HEK293T (cell line): ENCODE measurements around the gene USP10.

Source experiments
- CTCF ChIA-PET: fragments of 350-600 bp; formaldehyde crosslinking; extraction: SDS; loops from one replicate; lab custom pipeline; 2021; ENCODE audit warnings: antibody characterized with exemption, inconsistent platforms; lab: Yijun Ruan, JAX
- POLR2A ChIA-PET: fragments of 350-600 bp; formaldehyde crosslinking; extraction: SDS; loops from one replicate; lab custom pipeline; 2020; ENCODE audit warnings: antibody characterized with exemption, inconsistent platforms; lab: Yijun Ruan, JAX
- DNase-seq: peaks from one replicate; pipeline ENCODE4 v3.0.0; 2012; ENCODE audit warnings: mixed read lengths; ENCODE audit errors: extremely low spot score
- ARNT ChIP-seq: fragments of 450-650 bp; IDR thresholded peaks from 2 replicates; pipeline ENCODE4 v1.6.1; 2017; ENCODE audit warnings: mild to moderate bottlenecking
- BHLHE40 ChIP-seq: fragments of 450-650 bp; IDR thresholded peaks from 2 replicates; pipeline ENCODE4 v1.6.1; 2016; ENCODE audit warnings: mild to moderate bottlenecking, moderate library complexity, borderline replicate concordance
- CTBP1 ChIP-seq: fragments of 450-650 bp; IDR thresholded peaks from 2 replicates; pipeline ENCODE4 v1.6.1; 2016; ENCODE audit warnings: borderline replicate concordance
- ELF4 ChIP-seq: fragments of 450-650 bp; IDR thresholded peaks from 2 replicates; pipeline ENCODE4 v1.6.1; 2017; ENCODE audit warnings: antibody characterized with exemption
- FOXA1 ChIP-seq: fragments of 450-650 bp; IDR thresholded peaks from 2 replicates; pipeline ENCODE4 v1.6.1; 2016; ENCODE audit warnings: mild to moderate bottlenecking
- FOXK2 ChIP-seq: fragments of 450-650 bp; IDR thresholded peaks from 2 replicates; pipeline ENCODE4 v1.6.1; 2016; ENCODE audit warnings: mild to moderate bottlenecking
- FOXM1 ChIP-seq: fragments of 450-650 bp; IDR thresholded peaks from 2 replicates; pipeline ENCODE4 v1.6.1; 2017; ENCODE audit warnings: mild to moderate bottlenecking, borderline replicate concordance
- HDGF ChIP-seq: fragments of 450-650 bp; IDR thresholded peaks from 2 replicates; pipeline ENCODE4 v1.6.1; 2017; ENCODE audit warnings: antibody characterized with exemption, borderline replicate concordance
- L3MBTL2 ChIP-seq: fragments of 450-650 bp; conservative IDR thresholded peaks from 2 replicates; pipeline ENCODE4 v1.6.1; 2016; ENCODE audit warnings: mild to moderate bottlenecking
- LEF1 ChIP-seq: fragments of 450-650 bp; IDR thresholded peaks from 2 replicates; pipeline ENCODE4 v1.6.1; 2017; ENCODE audit warnings: mild to moderate bottlenecking, borderline replicate concordance
- NFRKB ChIP-seq: fragments of 450-650 bp; IDR thresholded peaks from 2 replicates; pipeline ENCODE4 v1.6.1; 2016; ENCODE audit warnings: mild to moderate bottlenecking, moderate library complexity
- SP1 ChIP-seq: fragments of 450-650 bp; IDR thresholded peaks from 2 replicates; pipeline ENCODE4 v1.6.1; 2017
- SUZ12 ChIP-seq: fragments of 450-650 bp; IDR thresholded peaks from 2 replicates; pipeline ENCODE4 v1.6.1; 2016; ENCODE audit warnings: mild to moderate bottlenecking
- TARDBP ChIP-seq: fragments of 450-650 bp; IDR thresholded peaks from 2 replicates; pipeline ENCODE4 v1.6.1; 2016
- ZNF384 ChIP-seq: fragments of 450-650 bp; IDR thresholded peaks from 2 replicates; pipeline ENCODE4 v1.6.1; 2016
- TF ChIP-seq, protein P1 (sequence below): fragments of 450-650 bp; IDR thresholded peaks from 2 replicates; pipeline ENCODE4 v1.6.1; 2016

Gene USP10

DNA sequence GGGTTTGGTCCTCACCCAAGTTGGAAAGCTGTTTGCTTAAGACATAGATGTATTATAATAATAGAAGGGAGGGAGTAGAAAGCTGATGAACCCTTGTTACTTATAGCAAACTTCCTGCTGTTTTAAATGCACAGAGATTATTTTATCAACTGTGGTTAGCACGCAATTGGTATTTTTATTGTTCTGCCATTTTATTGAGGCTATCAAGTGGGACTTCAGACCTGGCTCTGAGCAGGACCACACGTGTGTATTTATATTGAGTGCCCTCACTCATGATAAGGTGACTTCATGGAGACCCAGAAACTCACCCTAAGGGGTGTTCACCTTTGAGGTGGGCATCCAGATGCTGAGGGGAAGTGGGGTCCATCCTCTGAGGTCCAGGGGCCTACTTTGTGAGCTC, 34.4 kb upstream of the USP10 start:
- TF ChIP-seq LEF1 (no peak), ZNF384 (no peak), HDGF (no peak), ELF4 (no peak), CTBP1 (no peak), ARNT (no peak), FOXA1 (no peak), FOXM1 (no peak), BHLHE40 (no peak), SUZ12 (no peak), TARDBP (no peak), NFRKB (no peak), L3MBTL2 (no peak), FOXK2 (no peak)
- TF ChIP-seq, protein P1, sequence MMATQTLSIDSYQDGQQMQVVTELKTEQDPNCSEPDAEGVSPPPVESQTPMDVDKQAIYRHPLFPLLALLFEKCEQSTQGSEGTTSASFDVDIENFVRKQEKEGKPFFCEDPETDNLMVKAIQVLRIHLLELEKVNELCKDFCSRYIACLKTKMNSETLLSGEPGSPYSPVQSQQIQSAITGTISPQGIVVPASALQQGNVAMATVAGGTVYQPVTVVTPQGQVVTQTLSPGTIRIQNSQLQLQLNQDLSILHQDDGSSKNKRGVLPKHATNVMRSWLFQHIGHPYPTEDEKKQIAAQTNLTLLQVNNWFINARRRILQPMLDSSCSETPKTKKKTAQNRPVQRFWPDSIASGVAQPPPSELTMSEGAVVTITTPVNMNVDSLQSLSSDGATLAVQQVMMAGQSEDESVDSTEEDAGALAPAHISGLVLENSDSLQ = no peak
- ChIA-PET POLR2A (no interaction called here), CTCF (interaction anchor here (0.5 kb wide), 1 partner anchor 66 kb away, joined by 5 read pairs; no protein-coding TSS in a partner anchor)
- DNase-seq = no peak

DNA sequence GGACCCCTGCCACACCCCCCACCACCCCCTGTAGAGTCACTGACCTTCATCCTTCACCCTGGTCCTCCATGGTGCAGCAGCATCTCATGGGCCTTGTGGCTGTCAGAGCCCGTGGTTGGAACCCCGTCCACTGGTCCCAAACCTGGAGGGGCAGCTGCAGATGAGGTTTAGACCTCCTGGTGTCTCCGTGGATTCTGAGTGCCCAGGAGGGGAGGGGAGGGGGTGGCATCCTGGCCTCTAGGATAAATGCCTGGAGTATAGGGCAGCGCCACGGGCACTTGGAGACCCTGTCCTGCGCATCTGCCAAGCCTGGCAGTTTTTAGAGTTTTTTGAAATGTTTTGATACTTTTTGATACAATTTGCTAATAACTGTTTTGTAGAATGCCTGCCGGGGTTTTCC, 34.0 kb upstream of the USP10 start:
- POLR2A ChIA-PET = no interaction called here

DNA sequence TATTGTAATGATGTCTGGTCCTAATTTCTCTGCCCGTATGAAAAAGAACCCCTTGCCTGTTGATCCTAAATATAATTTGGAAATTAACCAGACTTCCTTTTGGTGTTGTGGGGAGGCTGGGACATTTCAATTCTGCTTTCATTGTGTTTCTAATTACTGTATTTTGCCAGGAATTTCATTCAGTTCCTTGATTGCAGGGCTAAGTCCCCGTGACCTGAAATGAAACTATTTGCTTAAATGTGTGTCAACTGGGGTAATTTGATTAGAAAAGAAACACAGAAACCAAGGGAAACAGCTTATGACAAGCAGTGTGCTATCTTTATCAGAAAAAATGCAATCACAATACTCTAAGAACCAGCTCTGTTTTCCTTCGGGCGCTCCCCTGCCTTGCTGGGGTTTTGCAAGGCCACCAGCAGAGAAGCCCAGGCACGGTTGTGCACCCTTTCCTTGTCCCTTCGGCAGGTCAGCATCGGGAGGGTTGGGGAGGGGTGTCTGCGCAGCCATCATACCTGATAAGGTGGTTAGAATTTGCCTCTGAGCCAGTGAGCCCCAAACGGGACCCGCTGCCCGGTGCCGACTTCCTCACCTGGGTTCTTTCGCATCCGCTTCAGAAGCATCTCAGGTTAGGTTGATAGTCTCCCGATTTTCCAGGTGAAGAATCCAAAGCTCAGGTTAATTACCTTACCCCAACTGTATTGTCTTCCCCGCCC, 32.0 kb upstream of the USP10 start:
- CTCF ChIA-PET = no interaction called here
- POLR2A ChIA-PET = no interaction called here
- DNase-seq = no peak
- TF ChIP-seq SUZ12 (no peak), HDGF (no peak), FOXK2 (no peak), LEF1 (no peak), FOXA1 (no peak), ARNT (no peak), NFRKB (no peak), ZNF384 (no peak), BHLHE40 (no peak), CTBP1 (no peak), FOXM1 (no peak), SP1 (no peak), TARDBP (no peak), ELF4 (no peak), L3MBTL2 (no peak)
- TF ChIP-seq, protein P1 = no peak

More for the DNA sequence above, 34.0 kb upstream of the USP10 start:
- CTCF ChIA-PET = no interaction called here
- DNase-seq = no peak
- no peak for TF ChIP-seq ARNT
- TF ChIP-seq SUZ12 = no peak
- TF ChIP-seq FOXK2 = no peak
- TF ChIP-seq TARDBP = no peak
- no peak for TF ChIP-seq SP1
- no peak for TF ChIP-seq CTBP1

DNA sequence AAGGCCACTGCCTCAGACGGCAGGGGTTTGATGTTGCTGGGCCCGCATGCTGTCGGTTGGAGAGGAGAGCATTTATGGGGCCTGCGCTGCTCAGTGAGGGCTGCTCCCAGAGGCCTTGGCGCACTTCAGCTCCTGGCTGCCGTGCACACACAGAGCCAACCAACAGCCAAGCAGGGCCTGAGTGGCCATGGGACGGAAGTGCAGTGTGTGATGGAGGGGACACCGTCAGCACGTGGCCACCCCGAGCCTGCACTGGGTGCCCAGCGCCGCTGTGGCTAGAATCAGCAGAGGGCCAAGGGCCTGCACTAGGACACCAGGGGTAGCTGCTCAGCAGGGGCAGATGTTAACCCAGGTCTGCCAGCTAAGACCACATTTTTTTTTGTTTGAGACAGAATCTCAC, 29.7 kb upstream of the USP10 start:
- CTCF ChIA-PET = interaction anchor here (0.6 to 2.1 kb wide), 2 partner anchors 43 to 56 kb away, joined by 3 to 11 read pairs; no protein-coding TSS in a partner anchor
- TF ChIP-seq FOXM1 (no peak), FOXA1 (no peak), ELF4 (no peak), LEF1 (no peak), HDGF (no peak), FOXK2 (no peak), L3MBTL2 (no peak), ZNF384 (no peak), SP1 (no peak), NFRKB (no peak), ARNT (no peak), BHLHE40 (no peak), CTBP1 (no peak)
- DNase-seq = no peak
- POLR2A ChIA-PET = no interaction called here

DNA sequence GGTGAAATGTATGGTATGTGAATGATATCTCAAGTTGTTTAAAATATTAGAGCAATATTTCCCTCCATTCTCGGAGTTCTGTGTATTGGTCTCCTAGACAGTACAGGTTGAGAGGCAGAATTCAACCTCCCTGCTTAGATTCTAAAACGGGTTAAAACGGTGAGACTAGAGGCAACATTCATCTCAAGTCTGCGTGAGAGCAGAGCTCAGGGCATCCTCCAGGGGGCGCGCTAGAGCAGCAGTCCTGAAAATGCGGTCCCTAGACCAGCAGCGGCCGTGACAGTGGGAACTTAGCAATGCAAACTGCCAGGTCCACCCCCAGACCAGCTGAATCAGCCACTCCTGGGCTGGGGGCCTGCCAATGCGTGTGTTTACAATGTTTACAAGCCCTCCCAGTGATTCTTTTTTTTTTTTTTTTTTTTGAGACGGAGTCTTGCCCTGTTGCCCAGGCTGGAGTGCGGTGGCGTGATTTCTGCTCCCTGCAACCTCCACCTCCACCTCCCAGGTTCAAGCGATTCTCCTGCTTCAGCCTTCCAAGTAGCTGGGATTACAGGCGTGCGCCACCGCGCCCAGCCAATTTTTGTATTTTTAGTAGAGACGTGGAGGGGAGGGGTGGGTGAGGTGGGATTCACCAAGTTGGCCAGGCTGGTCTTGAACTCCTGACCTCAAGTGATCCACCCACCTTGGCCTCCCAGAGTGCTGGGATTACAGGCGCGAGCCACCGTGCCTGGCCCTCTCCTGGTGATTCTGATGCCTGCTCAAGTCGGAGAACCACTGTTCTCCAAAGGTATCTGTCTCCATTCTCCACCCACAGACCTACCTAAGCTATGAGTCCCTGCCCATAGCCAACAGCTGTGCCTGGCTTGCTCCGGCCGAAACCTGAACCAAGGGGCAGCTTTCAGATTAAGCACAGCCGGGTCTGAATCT, 27.3 kb upstream of the USP10 start:
- ChIA-PET CTCF (interaction anchor here (0.7 to 2.1 kb wide), 15 partner anchors 9 to 107 kb away, joined by 3 to 36 read pairs (median 4); no protein-coding TSS in a partner anchor), POLR2A (no interaction called here)
- no peak for TF ChIP-seq ZNF384
- no peak for TF ChIP-seq TARDBP
- no peak for TF ChIP-seq SP1
- TF ChIP-seq ELF4 = no peak
- TF ChIP-seq, protein P1 = no peak
- TF ChIP-seq NFRKB = no peak
- no peak for TF ChIP-seq FOXK2
- no peak for TF ChIP-seq BHLHE40
- no peak for TF ChIP-seq HDGF
- no peak for TF ChIP-seq FOXA1
- no peak for TF ChIP-seq SUZ12
- TF ChIP-seq FOXM1 = no peak
- no peak for TF ChIP-seq ARNT
- no peak for TF ChIP-seq L3MBTL2
- TF ChIP-seq LEF1 = no peak
- no peak for TF ChIP-seq CTBP1
- DNase-seq = peak; percentile 89
